Suprapubic skin (tissue), 4 donors: ENCODE measurements around the gene CELF5.

Experiments
- CTCF ChIP-seq, 2 donors: fragments of 200-600 bp in 1 of 2; fragments of 450-650 bp in 1 of 2; sonication (generic) in 1 of 2; IDR thresholded peaks; one replicate each; pipeline ENCODE4 v1.5.1; 2016 to 2019; ENCODE audit warnings: antibody characterized with exemption in 2 of 2, mild to moderate bottlenecking in 1 of 2, moderate library complexity in 1 of 2
- EP300 ChIP-seq: sonication (generic); formaldehyde crosslinking; IDR thresholded peaks from one replicate; pipeline ENCODE4 v1.6.1; 2017; ENCODE audit warnings: antibody characterized with exemption
- POLR2AphosphoS5 ChIP-seq, 3 donors: sonication (generic); formaldehyde crosslinking; IDR thresholded peaks; one replicate each; pipeline ENCODE4 v1.6.1; 2017; ENCODE audit warnings: antibody characterized with exemption in 3 of 3

- no peak for TF ChIP-seq CTCF (IDR thresholded peaks at IDR 0.05)
- no peak for TF ChIP-seq POLR2AphosphoS5 (IDR thresholded peaks at IDR 0.05)
- TF ChIP-seq EP300: no peak
These were observed 28.8 kb downstream of the CELF5 start for GRCh38 chr19:3253270-3253669.
